HepG2 (cell line): ENCODE data around the gene EFS. TPM values are rescaled to one million over a fixed set of nuclear protein-coding genes. Genes with fewer than 3 reads are reported as not detected.

Experiments used
- ATAC-seq: fragments of 200-7000 bp; cut with Tn5 transposase; 3 replicates; pipeline ENCODE4 v1.9.1; 2020; ENCODE audit warnings: mild to moderate bottlenecking, moderate library complexity
- BruUV-seq: library from RNA; stranded (reverse); fragments of 400-500 nt; replicated peaks from 2 replicates; lab custom pipeline; 2021; lab: Mats Ljungman, UMichigan
- CTCF ChIA-PET: fragments of 300-600 bp; formaldehyde crosslinking; extraction: SDS; loops from one replicate; lab custom pipeline; 2021; ENCODE audit warnings: low total read pairs, inconsistent platforms, low intra/inter-chr PET ratio; lab: Yijun Ruan, JAX
- POLR2A ChIA-PET: fragments of 350-600 bp; sonication (Branson Sonifier 250); formaldehyde crosslinking; loops from one replicate; lab custom pipeline; 2020; ENCODE audit warnings: antibody characterized with exemption, inconsistent platforms; lab: Yijun Ruan, JAX
- DNase-seq: peaks from one replicate; pipeline ENCODE4 v3.0.0-alpha.2; 2015; ENCODE audit warnings: low spot score
- FAIRE-seq: peaks from 3 replicates; lab custom pipeline; 2011; peaks lifted over from hg19 to GRCh38; lab: Jason Lieb, UNC
- H2AFZ ChIP-seq: one replicate; pipeline ENCODE4 v1.6.1; 2011; ENCODE audit warnings: low read length, inconsistent platforms
- H3K27ac ChIP-seq: fragments of 300-600 bp; 3 replicates; pipeline ENCODE4 v1.8.0; 2011; ENCODE audit warnings: mixed run types, mild to moderate bottlenecking, mixed read lengths, low read length, inconsistent platforms; ENCODE audit not compliant: insufficient read depth; ENCODE audit errors: extremely low read length
- H3K27me3 ChIP-seq, 2 experiments: fragments of 200-600 bp in 1 of 2; 2 replicates in 1 of 2; 3 replicates in 1 of 2; pipeline versions ENCODE4 v1.6.0 to v1.8.0; 2011; ENCODE audit warnings: low read length in 2 of 2, mild to moderate bottlenecking in 2 of 2, moderate library complexity in 2 of 2, inconsistent platforms in 1 of 2; ENCODE audit not compliant: insufficient read depth in 2 of 2, control insufficient read depth in 1 of 2
- H3K36me3 ChIP-seq, 2 experiments: fragments of 200-600 bp in 1 of 2; replicated peaks in 1 of 2; 2 replicates in 1 of 2; 3 replicates in 1 of 2; pipeline versions ENCODE4 v1.5.1 to v1.8.0; 2011; ENCODE audit warnings: low read length in 2 of 2, inconsistent platforms in 1 of 2; ENCODE audit not compliant: insufficient read depth in 2 of 2, control insufficient read depth in 1 of 2
- H3K4me1 ChIP-seq: 2 replicates; pipeline ENCODE4 v1.5.1; 2012; ENCODE audit warnings: low read length, inconsistent platforms; ENCODE audit not compliant: insufficient read depth
- H3K4me2 ChIP-seq: 2 replicates; pipeline ENCODE4 v1.6.0; 2011; ENCODE audit warnings: low read depth, low read length, inconsistent platforms
- H3K4me3 ChIP-seq, 3 experiments: fragments of 200-600 bp in 1 of 3; sonication (generic), shearing (Covaris generic) in 1 of 3; replicated peaks in 1 of 3; 2 replicates each; pipeline ENCODE4 v1.5.1; 2011 to 2016; ENCODE audit warnings: low read length in 3 of 3, inconsistent platforms in 2 of 3, low read depth in 2 of 3, mild to moderate bottlenecking in 2 of 3, control low read depth in 1 of 3, mixed read lengths in 1 of 3; ENCODE audit not compliant: insufficient read depth in 1 of 3
- H3K79me2 ChIP-seq: one replicate; pipeline ENCODE4 v1.6.1; 2011; ENCODE audit warnings: low read length, inconsistent platforms; ENCODE audit not compliant: insufficient read depth
- H3K9ac ChIP-seq: 2 replicates; pipeline ENCODE4 v1.6.0; 2011; ENCODE audit warnings: mild to moderate bottlenecking, low read depth, low read length, inconsistent platforms; ENCODE audit not compliant: insufficient read depth
- H3K9me3 ChIP-seq: 2 replicates; pipeline ENCODE4 v1.5.1; 2012; ENCODE audit warnings: mild to moderate bottlenecking, low read length
- H4K20me1 ChIP-seq: 2 replicates; pipeline ENCODE4 v1.6.0; 2011; ENCODE audit warnings: inconsistent platforms, mild to moderate bottlenecking, low read length, moderate library complexity; ENCODE audit not compliant: insufficient read depth
- ATF7 ChIP-seq, 2 experiments: fragments of 450-650 bp in 1 of 2; sonication (generic) in 1 of 2; formaldehyde crosslinking in 1 of 2; IDR thresholded peaks; 2 replicates each; pipeline versions ENCODE4 v1.4.0 to v1.6.1; 2016 to 2020; ENCODE audit warnings: antibody characterized with exemption in 1 of 2, mild to moderate bottlenecking in 1 of 2, missing genetic modification reagents in 1 of 2
- GABPA ChIP-seq, 2 experiments: IDR thresholded peaks; 2 replicates each; pipeline ENCODE4 v1.6.1; 2011 to 2016; ENCODE audit warnings: low read depth in 2 of 2, low read length in 1 of 2, missing biosample characterization in 1 of 2, missing genetic modification characterization in 1 of 2
- NFRKB ChIP-seq: fragments of 450-650 bp; IDR thresholded peaks from 2 replicates; pipeline ENCODE4 v1.6.1; 2017
- ZFAT ChIP-seq: sonication (generic); formaldehyde crosslinking; conservative IDR thresholded peaks from 2 replicates; pipeline ENCODE4 v1.8.1; 2023; ENCODE audit warnings: missing genetic modification reagents, inconsistent platforms
- ZFP82 ChIP-seq: sonication (generic); formaldehyde crosslinking; IDR thresholded peaks from 2 replicates; pipeline ENCODE4 v1.5.1; 2020; ENCODE audit warnings: mild to moderate bottlenecking, missing genetic modification reagents, borderline replicate concordance
- ZNF24 ChIP-seq: fragments of 450-650 bp; IDR thresholded peaks from 2 replicates; pipeline ENCODE4 v1.6.1; 2017; ENCODE audit warnings: antibody characterized with exemption, mild to moderate bottlenecking
- ZNF570 ChIP-seq: sonication (generic); formaldehyde crosslinking; IDR thresholded peaks from 2 replicates; pipeline ENCODE4 v1.4.0; 2020; ENCODE audit warnings: mild to moderate bottlenecking, missing genetic modification reagents, borderline replicate concordance
- ZNF605 ChIP-seq: sonication (generic); formaldehyde crosslinking; IDR thresholded peaks from 2 replicates; pipeline ENCODE4 v1.8.0; 2022; ENCODE audit warnings: mild to moderate bottlenecking, missing genetic modification reagents
- ZNF879 ChIP-seq: sonication (generic); formaldehyde crosslinking; IDR thresholded peaks from 2 replicates; pipeline ENCODE4 v1.8.1; 2023; ENCODE audit warnings: missing genetic modification reagents
- WGBS: methylation state at CpG from one replicate; pipeline ENCODE4 v1.1.6; 2017; ENCODE audit warnings: low lambda C conversion rate; 5-methylcytosine and 5-hydroxymethylcytosine counted together
- in situ Hi-C: cut with HindIII; loops from 2 replicates; pipeline ENCODE4 v1.10.0; 2017; ENCODE audit warnings: low pct_unique_long_range_greater_than_20kb; ENCODE audit not compliant: extremely low pct_ligation_motif_present
- intact Hi-C: fragments of 100-400 bp; cut with micrococcal nuclease; formaldehyde crosslinking; loops from one replicate; pipeline ENCODE4 v1.10.0; 2022; ENCODE audit not compliant: unreplicated experiment
- polyA plus RNA-seq, 8 experiments: library from polyadenylated mRNA; depleted of rRNA in 3 of 8; stranded (reverse) in 7 of 8; unstranded in 1 of 8; fragments of >200 nt; fragmentation: Illumina TruSeq in 4 of 8; extraction: Trizol in 4 of 8; gene quantifications; 2 replicates each; pipeline versions ENCODE4 v1.2.1 to v1.2.3, GENCODE V29; 2011 to 2016; ENCODE audit warnings: low read depth in 4 of 8, missing spikeins in 1 of 8, mixed read lengths in 1 of 8; ENCODE audit not compliant: insufficient read depth in 1 of 8
- total RNA-seq, 5 experiments: library from RNA; depleted of rRNA; stranded (reverse); fragments of >200 nt; fragmentation: Illumina TruSeq; extraction: Trizol; gene quantifications; 2 replicates each; pipeline ENCODE4 v1.2.3, GENCODE V29; 2016; ENCODE audit warnings: low read depth in 1 of 5
- TF ChIP-seq, protein P1 (sequence below): sonication (generic); formaldehyde crosslinking; IDR thresholded peaks from 2 replicates; pipeline ENCODE4 v1.4.0; 2020; ENCODE audit warnings: missing genetic modification reagents
- TF ChIP-seq, protein P2 (sequence below): sonication (generic); formaldehyde crosslinking; IDR thresholded peaks from 2 replicates; pipeline ENCODE4 v1.4.0; 2020; ENCODE audit warnings: missing genetic modification reagents, borderline replicate concordance
- TF ChIP-seq, protein P3 (sequence below): sonication (generic); formaldehyde crosslinking; IDR thresholded peaks from 2 replicates; pipeline ENCODE4 v1.4.0; 2020; ENCODE audit warnings: missing genetic modification reagents, borderline replicate concordance
- TF ChIP-seq, protein P4 (sequence below): sonication (generic); formaldehyde crosslinking; conservative IDR thresholded peaks from 2 replicates; pipeline ENCODE4 v1.4.0; 2020; ENCODE audit warnings: mild to moderate bottlenecking, missing genetic modification reagents, moderate library complexity

Gene EFS
- total and polyA plus RNA-seq, 2 of the 13 experiments (the other 11 are each of a cell fraction or from before 2014, with no cell fraction given): not detected

DNA sequence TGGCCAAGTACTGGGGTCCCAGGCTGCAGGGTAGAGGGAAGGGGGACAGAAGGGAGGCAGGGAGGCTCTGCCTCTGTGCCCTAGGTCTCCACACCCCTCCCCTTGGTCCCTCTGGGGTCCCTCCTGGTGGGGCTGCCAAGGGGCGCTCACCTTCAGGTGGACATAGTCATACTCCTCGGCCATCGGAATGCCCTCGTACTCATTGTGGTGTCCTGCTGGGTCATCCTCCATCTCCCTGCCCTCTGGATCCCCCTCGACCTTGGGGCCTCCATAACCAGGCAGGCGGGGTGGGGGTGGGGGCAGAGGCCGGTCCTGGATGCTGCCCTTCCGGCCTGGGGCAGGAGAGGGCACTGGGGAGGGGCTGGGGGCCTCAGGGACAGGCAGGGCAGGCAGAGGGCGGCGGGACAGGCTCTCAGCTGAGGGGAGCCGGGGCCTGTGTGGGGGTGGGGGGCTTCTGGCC, 5.8 kb downstream of the EFS start:
- Histone ChIP-seq H3K27ac (no peak overlapping the region), H3K4me1 (peaks cover 30% of the 10 kb centered on the region), H3K4me3 (no peak overlapping the region), H3K4me2 (no peak overlapping the region), H4K20me1 (no peaks in the 10 kb centered on the region), H3K9ac (no peak overlapping the region), H3K27me3 (peaks cover 41 to 93% of the 10 kb centered on the region in 2 experiments), H3K36me3 (no peaks in the 10 kb centered on the region), H3K79me2 (no peaks in the 10 kb centered on the region), H2AFZ (no peak overlapping the region), H3K9me3 (no peaks in the 10 kb centered on the region)
- BruUV-seq: no TSS peak
- in situ Hi-C loops (no loop called here), intact Hi-C loops (no loop called here)
- 18% methylated on average over 11 of the region's 11 CpGs for WGBS
- POLR2A ChIA-PET: no interaction called here
- no peak for FAIRE-seq
- peak; percentile 37 for ATAC-seq
- CTCF ChIA-PET: interaction anchor here (1.6 to 1.8 kb wide), 3 partner anchors 21 to 93 kb away, joined by 4 to 7 read pairs (median 5); no protein-coding TSS in a partner anchor
- DNase-seq: no peak
- TF ChIP-seq NFRKB: no peak
- no peak for TF ChIP-seq ZNF879 (CRISPR knock-in tag)
- TF ChIP-seq, protein P1, sequence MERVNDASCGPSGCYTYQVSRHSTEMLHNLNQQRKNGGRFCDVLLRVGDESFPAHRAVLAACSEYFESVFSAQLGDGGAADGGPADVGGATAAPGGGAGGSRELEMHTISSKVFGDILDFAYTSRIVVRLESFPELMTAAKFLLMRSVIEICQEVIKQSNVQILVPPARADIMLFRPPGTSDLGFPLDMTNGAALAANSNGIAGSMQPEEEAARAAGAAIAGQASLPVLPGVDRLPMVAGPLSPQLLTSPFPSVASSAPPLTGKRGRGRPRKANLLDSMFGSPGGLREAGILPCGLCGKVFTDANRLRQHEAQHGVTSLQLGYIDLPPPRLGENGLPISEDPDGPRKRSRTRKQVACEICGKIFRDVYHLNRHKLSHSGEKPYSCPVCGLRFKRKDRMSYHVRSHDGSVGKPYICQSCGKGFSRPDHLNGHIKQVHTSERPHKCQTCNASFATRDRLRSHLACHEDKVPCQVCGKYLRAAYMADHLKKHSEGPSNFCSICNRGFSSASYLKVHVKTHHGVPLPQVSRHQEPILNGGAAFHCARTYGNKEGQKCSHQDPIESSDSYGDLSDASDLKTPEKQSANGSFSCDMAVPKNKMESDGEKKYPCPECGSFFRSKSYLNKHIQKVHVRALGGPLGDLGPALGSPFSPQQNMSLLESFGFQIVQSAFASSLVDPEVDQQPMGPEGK (CRISPR knock-in tag): peak; percentile 85
- TF ChIP-seq ZNF570: no peak
- TF ChIP-seq, protein P2, sequence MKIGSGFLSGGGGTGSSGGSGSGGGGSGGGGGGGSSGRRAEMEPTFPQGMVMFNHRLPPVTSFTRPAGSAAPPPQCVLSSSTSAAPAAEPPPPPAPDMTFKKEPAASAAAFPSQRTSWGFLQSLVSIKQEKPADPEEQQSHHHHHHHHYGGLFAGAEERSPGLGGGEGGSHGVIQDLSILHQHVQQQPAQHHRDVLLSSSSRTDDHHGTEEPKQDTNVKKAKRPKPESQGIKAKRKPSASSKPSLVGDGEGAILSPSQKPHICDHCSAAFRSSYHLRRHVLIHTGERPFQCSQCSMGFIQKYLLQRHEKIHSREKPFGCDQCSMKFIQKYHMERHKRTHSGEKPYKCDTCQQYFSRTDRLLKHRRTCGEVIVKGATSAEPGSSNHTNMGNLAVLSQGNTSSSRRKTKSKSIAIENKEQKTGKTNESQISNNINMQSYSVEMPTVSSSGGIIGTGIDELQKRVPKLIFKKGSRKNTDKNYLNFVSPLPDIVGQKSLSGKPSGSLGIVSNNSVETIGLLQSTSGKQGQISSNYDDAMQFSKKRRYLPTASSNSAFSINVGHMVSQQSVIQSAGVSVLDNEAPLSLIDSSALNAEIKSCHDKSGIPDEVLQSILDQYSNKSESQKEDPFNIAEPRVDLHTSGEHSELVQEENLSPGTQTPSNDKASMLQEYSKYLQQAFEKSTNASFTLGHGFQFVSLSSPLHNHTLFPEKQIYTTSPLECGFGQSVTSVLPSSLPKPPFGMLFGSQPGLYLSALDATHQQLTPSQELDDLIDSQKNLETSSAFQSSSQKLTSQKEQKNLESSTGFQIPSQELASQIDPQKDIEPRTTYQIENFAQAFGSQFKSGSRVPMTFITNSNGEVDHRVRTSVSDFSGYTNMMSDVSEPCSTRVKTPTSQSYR (CRISPR knock-in tag): peak; percentile 44; the same call in 1 of the 2 replicates
- TF ChIP-seq ZNF24: no peak
- TF ChIP-seq ATF7 (IDR thresholded peaks at IDR 0.05): no peak
- TF ChIP-seq ATF7 (CRISPR knock-in tag; IDR thresholded peaks at IDR 0.05): 0 out of 2 replicates have a peak, but pooled peaks have one; percentile 15
- TF ChIP-seq ZFP82 (CRISPR knock-in tag): no peak
- TF ChIP-seq GABPA (IDR thresholded peaks at IDR 0.05; ENCODE audit: low read depth, low read length): no peak
- TF ChIP-seq GABPA (CRISPR knock-in tag; IDR thresholded peaks at IDR 0.05; ENCODE audit: low read depth): 0 out of 2 replicates have a peak, but pooled peaks have one; percentile 11
- 0 out of 2 replicates have a peak, but pooled peaks have one; percentile 27 for TF ChIP-seq ZNF605 (CRISPR knock-in tag)
- TF ChIP-seq, protein P3, sequence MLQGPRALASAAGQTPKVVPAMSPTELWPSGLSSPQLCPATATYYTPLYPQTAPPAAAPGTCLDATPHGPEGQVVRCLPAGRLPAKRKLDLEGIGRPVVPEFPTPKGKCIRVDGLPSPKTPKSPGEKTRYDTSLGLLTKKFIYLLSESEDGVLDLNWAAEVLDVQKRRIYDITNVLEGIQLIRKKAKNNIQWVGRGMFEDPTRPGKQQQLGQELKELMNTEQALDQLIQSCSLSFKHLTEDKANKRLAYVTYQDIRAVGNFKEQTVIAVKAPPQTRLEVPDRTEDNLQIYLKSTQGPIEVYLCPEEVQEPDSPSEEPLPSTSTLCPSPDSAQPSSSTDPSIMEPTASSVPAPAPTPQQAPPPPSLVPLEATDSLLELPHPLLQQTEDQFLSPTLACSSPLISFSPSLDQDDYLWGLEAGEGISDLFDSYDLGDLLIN (CRISPR knock-in tag): no peak
- no peak for TF ChIP-seq ZFAT (CRISPR knock-in tag)
- TF ChIP-seq, protein P4, sequence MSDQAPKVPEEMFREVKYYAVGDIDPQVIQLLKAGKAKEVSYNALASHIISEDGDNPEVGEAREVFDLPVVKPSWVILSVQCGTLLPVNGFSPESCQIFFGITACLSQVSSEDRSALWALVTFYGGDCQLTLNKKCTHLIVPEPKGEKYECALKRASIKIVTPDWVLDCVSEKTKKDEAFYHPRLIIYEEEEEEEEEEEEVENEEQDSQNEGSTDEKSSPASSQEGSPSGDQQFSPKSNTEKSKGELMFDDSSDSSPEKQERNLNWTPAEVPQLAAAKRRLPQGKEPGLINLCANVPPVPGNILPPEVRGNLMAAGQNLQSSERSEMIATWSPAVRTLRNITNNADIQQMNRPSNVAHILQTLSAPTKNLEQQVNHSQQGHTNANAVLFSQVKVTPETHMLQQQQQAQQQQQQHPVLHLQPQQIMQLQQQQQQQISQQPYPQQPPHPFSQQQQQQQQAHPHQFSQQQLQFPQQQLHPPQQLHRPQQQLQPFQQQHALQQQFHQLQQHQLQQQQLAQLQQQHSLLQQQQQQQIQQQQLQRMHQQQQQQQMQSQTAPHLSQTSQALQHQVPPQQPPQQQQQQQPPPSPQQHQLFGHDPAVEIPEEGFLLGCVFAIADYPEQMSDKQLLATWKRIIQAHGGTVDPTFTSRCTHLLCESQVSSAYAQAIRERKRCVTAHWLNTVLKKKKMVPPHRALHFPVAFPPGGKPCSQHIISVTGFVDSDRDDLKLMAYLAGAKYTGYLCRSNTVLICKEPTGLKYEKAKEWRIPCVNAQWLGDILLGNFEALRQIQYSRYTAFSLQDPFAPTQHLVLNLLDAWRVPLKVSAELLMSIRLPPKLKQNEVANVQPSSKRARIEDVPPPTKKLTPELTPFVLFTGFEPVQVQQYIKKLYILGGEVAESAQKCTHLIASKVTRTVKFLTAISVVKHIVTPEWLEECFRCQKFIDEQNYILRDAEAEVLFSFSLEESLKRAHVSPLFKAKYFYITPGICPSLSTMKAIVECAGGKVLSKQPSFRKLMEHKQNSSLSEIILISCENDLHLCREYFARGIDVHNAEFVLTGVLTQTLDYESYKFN: peak; percentile 57
